DOHH2 (cell line): Measurements from ENCODE around the gene HEG1.

Source experiments
- H3F3A ChIP-seq: fragments of 200-600 bp; sonication (generic), shearing (Covaris generic); 2 replicates; pipeline ENCODE4 v1.6.0; 2016; ENCODE audit warnings: antibody characterized with exemption, mild to moderate bottlenecking; ENCODE audit not compliant: control insufficient read depth, insufficient read depth
- H3K27ac ChIP-seq: fragments of 200-600 bp; sonication (generic); 2 replicates; pipeline ENCODE4 v1.5.1; 2014; ENCODE audit warnings: low read depth, mild to moderate bottlenecking, low read length, moderate library complexity
- H3K27me3 ChIP-seq: fragments of 200-600 bp; sonication (generic); 2 replicates; pipeline ENCODE4 v1.6.1; 2014; ENCODE audit warnings: mild to moderate bottlenecking, low read length, mixed read lengths; ENCODE audit not compliant: control insufficient read depth
- H3K36me3 ChIP-seq: fragments of 200-600 bp; sonication (generic); 2 replicates; pipeline ENCODE4 v1.6.1; 2014; ENCODE audit warnings: mild to moderate bottlenecking, low read length, moderate library complexity, mixed read lengths; ENCODE audit not compliant: control insufficient read depth
- H3K4me1 ChIP-seq: fragments of 200-600 bp; sonication (generic); 2 replicates; pipeline ENCODE4 v1.6.1; 2014; ENCODE audit warnings: mild to moderate bottlenecking, low read length, mixed read lengths; ENCODE audit not compliant: control insufficient read depth
- H3K4me2 ChIP-seq: fragments of 200-600 bp; sonication (generic); 2 replicates; pipeline ENCODE4 v1.6.0; 2014; ENCODE audit warnings: mild to moderate bottlenecking, low read length, moderate library complexity
- H3K4me3 ChIP-seq: fragments of 200-600 bp; sonication (generic); 2 replicates; pipeline ENCODE4 v1.5.1; 2014; ENCODE audit warnings: mild to moderate bottlenecking, low read length, mixed read lengths
- H3K79me2 ChIP-seq: fragments of 200-600 bp; sonication (generic); 2 replicates; pipeline ENCODE4 v1.6.1; 2014; ENCODE audit warnings: mild to moderate bottlenecking, low read length, mixed read lengths; ENCODE audit not compliant: control insufficient read depth
- H3K9me2 ChIP-seq: fragments of 200-600 bp; sonication (generic); replicated peaks from 2 replicates; pipeline ENCODE4 v1.6.1; 2014; ENCODE audit warnings: mild to moderate bottlenecking, low read length, mixed read lengths; ENCODE audit not compliant: control insufficient read depth
- H3K9me3 ChIP-seq: fragments of 200-600 bp; sonication (generic); 2 replicates; pipeline ENCODE4 v1.6.1; 2014; ENCODE audit warnings: antibody characterized with exemption, low read length, mixed read lengths; ENCODE audit not compliant: control insufficient read depth, insufficient read depth
- H4K20me1 ChIP-seq: fragments of 200-600 bp; sonication (generic); 2 replicates; pipeline ENCODE4 v1.6.0; 2014; ENCODE audit warnings: low read depth, mild to moderate bottlenecking, antibody characterized with exemption, low read length, moderate library complexity; ENCODE audit not compliant: control insufficient read depth, insufficient read depth
- EZH2phosphoT487 ChIP-seq: fragments of 200-600 bp; sonication (generic); IDR thresholded peaks from 2 replicates; pipeline ENCODE4 v1.6.1; 2017; ENCODE audit warnings: borderline replicate concordance, mild to moderate bottlenecking, antibody characterized with exemption, low read length, moderate library complexity, mixed read lengths
- TF ChIP-seq, protein P1 (sequence below): fragments of 200-600 bp; sonication (generic); IDR thresholded peaks from one replicate; pipeline ENCODE4 v1.5.1; 2014; ENCODE audit warnings: antibody characterized with exemption, mild to moderate bottlenecking, low read depth, low read length; ENCODE audit not compliant: poor library complexity, severe bottlenecking

HEG1 gene

DNA sequence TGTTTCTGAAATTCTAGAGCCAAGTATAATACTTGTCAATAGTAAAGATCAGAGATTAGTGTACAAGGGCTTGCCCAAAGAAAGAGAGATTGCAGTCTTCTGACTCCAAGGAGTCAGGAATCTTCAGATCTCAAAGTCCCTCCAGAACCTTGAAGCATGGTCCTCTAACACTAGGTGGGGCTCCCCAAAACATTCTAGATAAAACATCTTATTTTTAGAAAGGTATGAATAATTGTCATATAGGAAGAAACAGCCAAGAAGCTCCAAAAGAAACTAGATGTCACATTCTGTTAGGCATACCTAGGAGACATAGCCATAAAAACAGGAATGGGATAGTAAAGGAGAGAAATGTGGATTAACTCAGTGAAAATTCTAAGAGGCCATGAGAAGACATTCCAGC, 132.0 kb downstream of the HEG1 start:
- 0 out of 2 replicates have a peak, but pooled peaks cover 8% of the 10 kb centered on the region for H3K27me3 ChIP-seq
- no peaks in the 10 kb centered on the region for H3K79me2 ChIP-seq
- H3K4me3 ChIP-seq = no peak overlapping the region
- no peak for TF ChIP-seq EZH2phosphoT487
- TF ChIP-seq, protein P1, sequence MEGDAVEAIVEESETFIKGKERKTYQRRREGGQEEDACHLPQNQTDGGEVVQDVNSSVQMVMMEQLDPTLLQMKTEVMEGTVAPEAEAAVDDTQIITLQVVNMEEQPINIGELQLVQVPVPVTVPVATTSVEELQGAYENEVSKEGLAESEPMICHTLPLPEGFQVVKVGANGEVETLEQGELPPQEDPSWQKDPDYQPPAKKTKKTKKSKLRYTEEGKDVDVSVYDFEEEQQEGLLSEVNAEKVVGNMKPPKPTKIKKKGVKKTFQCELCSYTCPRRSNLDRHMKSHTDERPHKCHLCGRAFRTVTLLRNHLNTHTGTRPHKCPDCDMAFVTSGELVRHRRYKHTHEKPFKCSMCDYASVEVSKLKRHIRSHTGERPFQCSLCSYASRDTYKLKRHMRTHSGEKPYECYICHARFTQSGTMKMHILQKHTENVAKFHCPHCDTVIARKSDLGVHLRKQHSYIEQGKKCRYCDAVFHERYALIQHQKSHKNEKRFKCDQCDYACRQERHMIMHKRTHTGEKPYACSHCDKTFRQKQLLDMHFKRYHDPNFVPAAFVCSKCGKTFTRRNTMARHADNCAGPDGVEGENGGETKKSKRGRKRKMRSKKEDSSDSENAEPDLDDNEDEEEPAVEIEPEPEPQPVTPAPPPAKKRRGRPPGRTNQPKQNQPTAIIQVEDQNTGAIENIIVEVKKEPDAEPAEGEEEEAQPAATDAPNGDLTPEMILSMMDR = no peak
- H3K9me3 ChIP-seq = no peaks in the 10 kb centered on the region
- no peak overlapping the region for H3K27ac ChIP-seq
- H3K9me2 ChIP-seq = no peaks in the 10 kb centered on the region
- no peaks in the 10 kb centered on the region for H3F3A ChIP-seq
- no peaks in the 10 kb centered on the region for H3K4me1 ChIP-seq
- no peak overlapping the region for H3K4me2 ChIP-seq
- no peaks in the 10 kb centered on the region for H3K36me3 ChIP-seq
- H4K20me1 ChIP-seq = no peaks in the 10 kb centered on the region

DNA sequence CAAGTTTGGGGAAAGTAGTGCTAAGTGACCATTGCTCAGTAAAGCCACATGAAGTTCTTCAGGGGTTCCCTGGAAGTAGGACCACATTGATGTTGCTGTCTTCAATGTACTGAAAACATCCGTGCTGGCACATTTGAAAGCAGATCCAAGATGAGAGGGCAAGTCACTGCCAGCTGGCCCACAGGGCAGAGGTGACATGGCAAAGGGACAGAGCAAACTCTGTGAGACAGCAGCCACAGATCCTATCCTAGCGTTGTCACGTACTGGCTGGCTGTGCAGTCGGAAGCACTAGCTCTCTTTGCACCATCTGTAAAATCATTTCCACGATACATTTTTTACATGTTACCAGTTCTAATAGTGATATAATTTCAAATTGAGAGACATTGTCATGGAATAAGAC, 135.1 kb downstream of the HEG1 start:
- Histone ChIP-seq H3K9me2 (no peaks in the 10 kb centered on the region), H3K79me2 (no peaks in the 10 kb centered on the region), H3K4me1 (no peaks in the 10 kb centered on the region), H3K4me2 (no peak overlapping the region), H3K9me3 (no peaks in the 10 kb centered on the region), H3F3A (no peaks in the 10 kb centered on the region), H3K36me3 (no peaks in the 10 kb centered on the region), H3K4me3 (no peak overlapping the region), H3K27me3 (peaks cover 19% of the 10 kb centered on the region), H4K20me1 (no peaks in the 10 kb centered on the region), H3K27ac (no peak overlapping the region)
- no peak for TF ChIP-seq EZH2phosphoT487
- TF ChIP-seq, protein P1 = no peak

DNA sequence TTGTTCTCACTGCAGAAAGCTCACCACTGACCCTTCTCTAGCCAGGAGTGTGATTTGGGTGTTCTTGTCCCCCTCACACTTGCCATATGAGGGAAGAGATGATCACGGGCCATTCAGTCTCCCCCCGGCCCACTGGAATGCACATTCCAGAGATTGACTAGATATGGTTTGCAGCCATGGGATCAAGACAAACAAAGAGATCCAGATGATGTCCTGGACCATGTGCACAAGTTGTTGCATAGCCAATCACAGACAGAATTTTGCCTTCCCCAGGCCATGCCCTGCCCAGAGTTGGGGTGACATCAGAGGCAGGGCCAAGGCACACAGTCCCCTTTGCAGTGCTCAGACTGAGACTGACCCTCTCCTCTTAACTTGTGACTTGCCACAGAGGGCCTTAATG, 136.0 kb downstream of the HEG1 start:
- TF ChIP-seq EZH2phosphoT487 = no peak
- TF ChIP-seq, protein P1 = no peak
- peaks cover 23% of the 10 kb centered on the region for H3K27me3 ChIP-seq
- H3K79me2 ChIP-seq = no peaks in the 10 kb centered on the region
- no peaks in the 10 kb centered on the region for H3K9me3 ChIP-seq
- H3F3A ChIP-seq = no peaks in the 10 kb centered on the region
- no peaks in the 10 kb centered on the region for H4K20me1 ChIP-seq
- H3K4me1 ChIP-seq = no peaks in the 10 kb centered on the region
- H3K4me2 ChIP-seq = no peak overlapping the region
- H3K27ac ChIP-seq = no peak overlapping the region
- H3K9me2 ChIP-seq = no peaks in the 10 kb centered on the region
- no peaks in the 10 kb centered on the region for H3K36me3 ChIP-seq
- H3K4me3 ChIP-seq = no peak overlapping the region

DNA sequence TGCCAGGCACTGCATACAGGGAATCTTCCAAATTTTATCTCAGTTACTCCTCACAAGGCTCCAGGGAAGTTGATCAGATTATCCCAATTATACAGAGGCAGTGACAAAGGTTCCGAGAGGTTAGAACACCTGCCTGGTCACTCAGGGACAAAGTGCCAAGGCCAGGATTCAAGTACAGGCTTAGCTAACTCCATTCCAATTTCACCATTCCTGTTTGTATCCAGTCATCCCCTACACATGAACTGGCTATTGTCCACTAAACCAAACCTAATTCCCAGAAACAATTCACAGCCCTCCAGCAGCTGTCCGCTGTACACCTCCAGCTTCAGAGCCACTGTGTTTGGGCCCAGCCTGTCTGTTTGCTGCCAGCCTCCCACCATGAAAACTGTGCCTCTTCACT, 137.3 kb downstream of the HEG1 start:
- no peaks in the 10 kb centered on the region for H3K9me3 ChIP-seq

More for the DNA sequence above, 137.3 kb downstream of the HEG1 start:
- H3K27ac ChIP-seq = no peak overlapping the region
- H3K79me2 ChIP-seq = no peaks in the 10 kb centered on the region
- no peaks in the 10 kb centered on the region for H3K9me2 ChIP-seq
- H3K36me3 ChIP-seq = no peaks in the 10 kb centered on the region
- H3K27me3 ChIP-seq = peaks cover 20% of the 10 kb centered on the region
- TF ChIP-seq, protein P1 = no peak
- no peak for TF ChIP-seq EZH2phosphoT487
- H3K4me1 ChIP-seq = no peaks in the 10 kb centered on the region
- H3F3A ChIP-seq = no peaks in the 10 kb centered on the region
- no peak overlapping the region for H3K4me2 ChIP-seq
- no peaks in the 10 kb centered on the region for H4K20me1 ChIP-seq
- H3K4me3 ChIP-seq = no peak overlapping the region
